NCI-H2029 (cell line): ENCODE data around the gene S100B.

Experiments
- DNase-seq: peaks from one replicate; lab custom pipeline; 2025; lab: John Stamatoyannopoulos, UW

The S100B gene

GRCh38 chr21:46627726-46628125, 22.8 kb upstream of the S100B start:
- DNase-seq: no peak

GRCh38 chr21:46626975-46627501, 22.2 kb upstream of the S100B start:
- no peak for DNase-seq

- no peak for DNase-seq
These were observed 21.7 kb upstream of the S100B start for GRCh38 chr21:46626536-46626935.

- DNase-seq: no peak
These were observed 20.9 kb upstream of the S100B start for GRCh38 chr21:46625759-46626158.

GRCh38 chr21:46624050-46624449, 19.2 kb upstream of the S100B start:
- DNase-seq: no peak

- DNase-seq: no peak
These were observed 17.3 kb upstream of the S100B start for GRCh38 chr21:46622226-46622625.

- DNase-seq: no peak
These were observed 16.7 kb upstream of the S100B start for GRCh38 chr21:46621457-46622182.

- DNase-seq: no peak
These were observed 16.0 kb upstream of the S100B start for GRCh38 chr21:46620846-46621245.

- DNase-seq: no peak
These were observed 15.0 kb upstream of the S100B start for GRCh38 chr21:46619846-46620245.

- DNase-seq: no peak
These were observed 14.0 kb upstream of the S100B start for GRCh38 chr21:46618738-46619379.

GRCh38 chr21:46617267-46618051, 12.6 kb upstream of the S100B start:
- no peak for DNase-seq

GRCh38 chr21:46616656-46617055, 11.8 kb upstream of the S100B start:
- no peak for DNase-seq

GRCh38 chr21:46616050-46616449, 11.2 kb upstream of the S100B start:
- DNase-seq: no peak

- DNase-seq: no peak
These were observed 8.5 kb upstream of the S100B start for GRCh38 chr21:46613391-46613790.

- no peak for DNase-seq
These were observed 5.3 kb upstream of the S100B start for GRCh38 chr21:46610018-46610701.

- DNase-seq: no peak
These were observed 3.8 kb upstream of the S100B start for GRCh38 chr21:46608672-46609111.

GRCh38 chr21:46607636-46608035, 2.8 kb upstream of the S100B start:
- no peak for DNase-seq

- DNase-seq: no peak
These were observed 1.5 kb upstream of the S100B start for GRCh38 chr21:46606427-46606813.

GRCh38 chr21:46605767-46606426, 1.0 kb upstream of the S100B start:
- no peak for DNase-seq

GRCh38 chr21:46604329-46604974, 430 bp downstream of the S100B start:
- DNase-seq: no peak

GRCh38 chr21:46603228-46603627, 1.7 kb downstream of the S100B start:
- no peak for DNase-seq
